Dendritic cell treated with granulocyte-macrophage colony-stimulating factor and Interleukin-4, amounts not matched to agents 40 ng/mL and 50 ng/mL, for 4 days (primary cell): ENCODE results near the gene KRTAP10-10.
"Not testable (repeated sequence)": the region's sequence is repeated elsewhere in the genome, so short reads cannot be mapped to it uniquely, and the experiment has no call there.

Experiments used
- H3K27ac Mint-ChIP-seq: one replicate; pipeline ENCODE4 v1.8.0; 2022; ENCODE audit warnings: mild to moderate bottlenecking, mixed read lengths
- H3K27me3 Mint-ChIP-seq: one replicate; pipeline ENCODE4 v1.8.0; 2022; ENCODE audit warnings: mild to moderate bottlenecking, mixed read lengths
- H3K36me3 Mint-ChIP-seq: one replicate; pipeline ENCODE4 v1.8.0; 2022; ENCODE audit warnings: low read depth, mixed read lengths
- H3K4me1 Mint-ChIP-seq: one replicate; pipeline ENCODE4 v1.8.0; 2022; ENCODE audit warnings: low read depth, mixed read lengths
- H3K4me3 Mint-ChIP-seq: one replicate; pipeline ENCODE4 v1.8.0; 2022; ENCODE audit warnings: mild to moderate bottlenecking, moderate library complexity, mixed read lengths
- H3K9me3 Mint-ChIP-seq: one replicate; pipeline ENCODE4 v1.8.0; 2022; ENCODE audit warnings: mixed read lengths
- intact Hi-C: fragments of 100-400 bp; cut with micrococcal nuclease; formaldehyde crosslinking; loops from one replicate; pipeline ENCODE4 v1.15.0; 2022

KRTAP10-10 gene

DNA sequence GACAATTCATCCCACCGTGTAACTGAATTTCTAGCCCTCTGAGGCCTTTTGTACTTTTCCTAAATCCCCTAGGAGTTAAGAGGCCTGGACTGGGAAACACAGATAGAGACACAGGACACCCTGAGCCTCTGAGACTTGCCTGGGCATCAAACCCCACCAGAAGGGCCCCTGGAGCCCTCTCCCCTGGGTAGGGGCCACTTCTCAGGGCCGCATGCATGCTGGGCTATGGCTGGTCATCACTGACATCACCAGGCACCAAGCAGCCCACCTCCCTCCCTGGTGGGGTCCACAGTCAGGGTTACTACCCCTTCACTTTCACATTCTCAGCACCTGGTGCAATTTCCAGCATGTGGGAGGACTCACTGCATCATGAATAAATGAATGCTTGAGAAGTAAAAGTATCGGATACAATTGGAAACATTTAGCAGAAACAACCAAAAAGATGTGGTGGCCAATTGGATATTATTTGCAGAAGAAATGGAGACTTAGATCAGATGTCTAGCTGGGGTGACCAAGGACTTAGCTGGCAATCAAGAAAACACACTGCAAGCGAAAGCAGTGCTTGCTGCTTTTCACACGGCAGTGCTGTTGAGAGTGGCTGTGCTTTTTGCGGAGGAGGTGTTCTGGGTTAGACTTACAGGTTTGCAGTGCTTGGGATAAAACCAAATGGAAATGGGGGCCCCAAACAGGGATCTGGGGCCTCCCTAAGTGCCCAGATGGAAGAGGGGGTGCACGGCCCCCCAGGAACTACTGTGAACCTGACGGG lies 37.7 kb upstream of the KRTAP10-10 start:
- Mint-ChIP-seq H3K4me1 (no peaks in the 10 kb centered on the region), H3K9me3 (peaks cover 8% of the 10 kb centered on the region), H3K27me3 (peaks cover 15% of the 10 kb centered on the region), H3K36me3 (no peaks in the 10 kb centered on the region), H3K4me3 (no peak overlapping the region), H3K27ac (no peak overlapping the region)
- intact Hi-C loops: no loop called here

DNA sequence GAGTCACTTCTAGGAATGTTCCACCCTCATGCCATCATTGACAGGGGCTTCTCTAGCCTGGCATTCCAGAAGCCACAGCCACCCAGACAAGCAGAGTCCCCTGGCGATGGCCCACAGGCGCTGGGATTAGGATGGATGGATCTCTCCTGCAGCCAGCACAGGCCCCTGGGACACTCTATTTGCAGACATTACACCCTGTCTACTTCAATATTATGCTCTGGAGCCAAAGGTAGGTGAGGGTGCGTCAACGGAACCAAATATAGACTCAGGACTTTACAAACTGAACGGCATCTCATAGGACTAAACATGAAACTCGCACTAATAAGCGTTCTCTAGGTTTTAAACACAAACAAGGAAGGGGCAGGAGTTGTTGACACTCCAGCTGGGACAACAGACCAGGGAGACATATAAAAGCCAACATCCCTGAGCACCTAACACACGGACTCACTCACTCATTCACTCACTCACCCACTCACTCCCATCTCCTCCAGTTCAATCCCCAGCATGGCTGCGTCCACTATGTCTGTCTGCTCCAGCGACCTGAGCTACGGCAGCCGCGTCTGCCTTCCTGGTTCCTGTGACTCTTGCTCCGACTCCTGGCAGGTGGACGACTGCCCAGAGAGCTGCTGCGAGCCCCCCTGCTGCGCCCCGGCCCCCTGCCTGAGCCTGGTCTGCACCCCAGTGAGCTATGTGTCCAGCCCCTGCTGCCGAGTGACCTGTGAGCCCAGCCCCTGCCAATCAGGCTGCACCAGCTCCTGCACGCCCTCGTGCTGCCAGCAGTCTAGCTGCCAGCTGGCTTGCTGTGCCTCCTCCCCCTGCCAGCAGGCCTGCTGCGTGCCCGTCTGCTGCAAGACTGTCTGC lies 36.8 kb upstream of the KRTAP10-10 start, which contains the start of gene KRTAP10-7:
Gene KRTAP10-7, plus strand, starts transcription at position 480 of the 861 bp plus-strand sequence. Its CDS starts 25 bp downstream, at position 505.
- H3K27me3 Mint-ChIP-seq: peaks cover 11% of the 10 kb centered on the region
- H3K27ac Mint-ChIP-seq, H3K4me1 Mint-ChIP-seq, H3K9me3 Mint-ChIP-seq, intact Hi-C loops, H3K4me3 Mint-ChIP-seq, H3K36me3 Mint-ChIP-seq: not testable (repeated sequence)

DNA sequence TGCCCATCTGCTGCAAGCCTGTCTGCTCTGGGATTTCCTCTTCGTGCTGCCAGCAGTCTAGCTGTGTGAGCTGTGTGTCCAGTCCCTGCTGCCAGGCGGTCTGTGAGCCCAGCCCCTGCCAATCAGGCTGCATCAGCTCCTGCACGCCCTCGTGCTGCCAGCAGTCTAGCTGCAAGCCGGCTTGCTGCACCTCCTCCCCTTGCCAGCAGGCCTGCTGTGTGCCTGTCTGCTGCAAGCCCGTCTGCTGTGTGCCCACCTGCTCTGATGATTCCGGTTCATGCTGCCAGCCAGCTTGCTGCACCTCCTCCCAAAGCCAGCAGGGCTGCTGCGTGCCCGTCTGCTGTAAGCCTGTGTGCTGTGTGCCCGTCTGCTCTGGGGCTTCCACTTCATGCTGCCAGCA lies 36.1 kb upstream of the KRTAP10-10 start:
- intact Hi-C loops: not testable (repeated sequence)

DNA sequence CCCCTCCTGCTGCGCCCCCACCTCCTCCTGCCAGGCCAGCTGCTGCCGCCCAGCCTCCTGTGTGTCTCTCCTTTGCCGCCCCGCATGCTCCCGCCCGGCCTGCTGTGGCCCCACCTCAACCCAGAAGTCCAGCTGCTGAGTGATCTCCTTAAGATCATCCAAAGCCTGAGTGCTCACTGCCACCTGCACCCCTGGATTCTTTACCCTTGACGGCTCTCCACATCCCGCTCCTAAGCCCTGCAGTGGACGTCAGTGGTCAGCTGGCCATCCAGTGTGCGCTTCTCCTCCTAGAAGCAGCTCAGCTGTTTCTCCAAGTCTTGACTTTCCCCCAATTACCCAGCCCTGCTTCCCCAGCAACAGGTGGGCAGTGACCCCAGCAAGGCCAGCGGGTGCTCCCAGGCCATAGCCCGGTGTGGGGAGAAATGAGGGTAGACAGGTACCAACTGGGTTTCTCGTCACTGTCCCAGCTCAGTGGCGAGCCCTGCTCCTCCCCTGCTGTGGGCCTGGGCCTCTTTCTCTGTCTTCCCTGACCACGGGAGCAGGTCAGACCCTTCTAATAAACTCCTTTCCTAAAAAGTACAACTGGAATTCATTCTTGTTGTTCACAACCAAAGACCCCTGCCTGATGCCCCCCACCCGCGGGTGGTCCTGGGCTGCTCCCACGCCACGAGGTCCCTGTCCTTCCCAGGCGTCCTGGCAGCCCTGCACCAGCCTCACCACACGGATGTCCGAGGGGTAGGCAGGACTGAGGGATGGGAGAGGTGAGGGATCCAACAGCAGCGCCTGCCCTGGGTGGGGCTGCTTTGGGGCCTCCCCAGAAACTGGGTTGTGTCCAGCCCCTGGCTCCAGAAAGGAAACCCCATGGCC lies 35.3 kb upstream of the KRTAP10-10 start:
- Mint-ChIP-seq H3K36me3 (no peaks in the 10 kb centered on the region), H3K27ac (no peak overlapping the region), H3K9me3 (peaks cover 16% of the 10 kb centered on the region), H3K4me1 (no peaks in the 10 kb centered on the region), H3K4me3 (no peak overlapping the region), H3K27me3 (peaks cover 13% of the 10 kb centered on the region)
- intact Hi-C loops: no loop called here

More for the DNA sequence above, 36.1 kb upstream of the KRTAP10-10 start:
- H3K4me1 Mint-ChIP-seq, H3K4me3 Mint-ChIP-seq, H3K36me3 Mint-ChIP-seq, H3K27ac Mint-ChIP-seq: not testable (repeated sequence)
- Mint-ChIP-seq H3K9me3 (peaks cover 10% of the 10 kb centered on the region), H3K27me3 (peaks cover 13% of the 10 kb centered on the region)

DNA sequence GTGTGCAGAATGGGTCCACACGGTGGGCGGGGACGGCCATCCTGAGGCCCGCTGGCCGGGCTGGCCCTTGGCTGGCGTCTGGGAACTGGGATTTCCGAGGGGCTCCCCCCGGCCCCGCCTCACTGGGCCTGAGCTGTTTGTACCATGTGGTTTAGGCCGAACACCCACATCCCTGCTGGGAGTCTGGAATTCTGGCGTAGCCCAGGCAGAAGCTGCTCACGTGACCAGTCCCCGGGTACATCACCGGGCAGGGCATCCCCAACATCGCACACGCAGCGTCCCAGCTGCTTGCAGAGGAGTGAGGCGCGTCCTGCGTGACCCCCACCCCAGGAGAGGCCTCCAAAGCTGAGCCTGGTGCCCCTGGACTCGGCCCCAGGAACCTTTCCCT lies 34.7 kb upstream of the KRTAP10-10 start:
- Mint-ChIP-seq H3K4me3 (no peak overlapping the region), H3K36me3 (no peaks in the 10 kb centered on the region), H3K27me3 (peaks cover 13% of the 10 kb centered on the region), H3K9me3 (peaks cover 16% of the 10 kb centered on the region), H3K27ac (no peak overlapping the region), H3K4me1 (no peaks in the 10 kb centered on the region)
- intact Hi-C loops: no loop called here

DNA sequence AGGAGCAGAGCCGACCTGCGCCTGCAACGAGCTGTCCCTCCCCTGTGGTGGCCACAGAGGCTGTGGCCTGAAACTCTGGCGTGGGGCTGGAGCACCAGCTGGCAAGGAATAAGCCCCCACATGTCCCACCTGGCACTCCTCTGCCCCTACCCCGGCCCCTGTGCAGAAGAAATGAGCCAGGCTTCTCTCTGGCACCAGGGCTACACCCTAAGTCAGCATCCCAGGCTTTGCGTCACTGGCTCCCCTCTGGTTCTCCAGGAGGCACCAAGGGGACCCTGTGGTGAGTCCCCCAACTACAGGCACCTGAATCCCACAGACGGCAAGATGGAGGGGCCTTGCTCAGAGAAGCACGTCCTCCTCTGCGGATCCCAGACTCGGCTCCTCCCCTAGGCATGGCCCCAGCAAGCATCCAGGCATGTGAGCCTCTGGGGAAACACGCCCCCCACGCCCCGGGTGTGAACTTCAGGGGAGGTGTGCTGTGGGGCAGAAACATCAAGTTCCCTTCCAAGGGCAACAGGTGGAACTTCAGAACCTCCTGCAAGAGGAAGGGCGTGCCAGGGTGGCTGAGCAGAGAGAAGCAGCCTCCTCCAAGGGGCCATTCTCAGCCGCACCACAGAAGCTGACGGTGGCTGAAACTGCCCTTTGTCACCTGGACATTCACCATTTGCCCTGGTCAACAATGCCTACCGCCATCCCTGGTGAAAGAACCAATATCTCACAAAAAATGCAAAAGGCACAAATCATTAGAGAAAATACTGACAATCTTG lies 33.9 kb upstream of the KRTAP10-10 start:
- H3K36me3 Mint-ChIP-seq: no peaks in the 10 kb centered on the region
- peaks cover 9% of the 10 kb centered on the region for H3K27me3 Mint-ChIP-seq
- peaks cover 16% of the 10 kb centered on the region for H3K9me3 Mint-ChIP-seq
- intact Hi-C loops: no loop called here
- H3K27ac Mint-ChIP-seq: no peak overlapping the region
- H3K4me3 Mint-ChIP-seq: no peak overlapping the region
- no peaks in the 10 kb centered on the region for H3K4me1 Mint-ChIP-seq

DNA sequence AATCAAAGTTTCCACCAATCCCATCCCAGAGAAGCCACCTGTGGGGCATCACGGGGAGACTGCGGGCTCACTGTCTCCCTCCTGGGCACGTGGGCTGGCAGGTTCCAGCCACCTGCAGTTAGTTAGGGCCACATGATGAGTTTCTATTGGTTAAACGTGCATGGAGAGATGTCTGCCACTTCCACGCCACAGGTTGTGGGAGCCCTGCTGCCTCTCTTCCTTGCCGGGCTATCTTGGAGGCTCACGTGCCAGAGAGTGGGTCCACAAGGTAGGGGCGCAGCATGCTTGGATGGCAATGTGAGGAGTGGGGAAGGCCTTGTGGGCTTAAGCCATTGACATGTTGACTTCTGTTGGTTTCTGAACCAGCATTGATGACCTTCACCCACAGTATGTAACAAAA lies 33.2 kb upstream of the KRTAP10-10 start:
- intact Hi-C loops: no loop called here
- Mint-ChIP-seq H3K36me3 (no peaks in the 10 kb centered on the region), H3K9me3 (peaks cover 20% of the 10 kb centered on the region), H3K4me3 (no peak overlapping the region), H3K4me1 (no peaks in the 10 kb centered on the region), H3K27me3 (peaks cover 9% of the 10 kb centered on the region), H3K27ac (no peak overlapping the region)

DNA sequence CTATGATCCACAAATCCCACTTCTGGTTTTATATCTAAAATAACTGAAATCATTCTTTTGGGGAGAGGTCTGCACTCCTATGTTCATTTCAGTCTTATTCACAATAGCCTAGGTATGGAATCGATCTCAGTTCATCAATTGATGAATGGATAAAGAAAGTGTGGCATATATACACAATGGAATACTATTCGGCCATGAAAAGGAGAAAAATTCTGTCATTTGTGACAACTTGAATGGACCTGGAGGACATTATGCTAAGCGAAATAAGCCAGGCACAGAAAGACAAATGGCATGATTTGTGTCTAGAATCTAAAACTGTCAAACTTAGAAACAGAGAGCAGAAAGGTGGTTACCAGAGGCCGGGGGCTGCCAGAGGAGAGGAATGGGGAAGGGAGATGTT lies 30.7 kb upstream of the KRTAP10-10 start:
- H3K4me1 Mint-ChIP-seq: no peaks in the 10 kb centered on the region
- intact Hi-C loops: no loop called here
- H3K9me3 Mint-ChIP-seq: peaks cover 46% of the 10 kb centered on the region
- no peaks in the 10 kb centered on the region for H3K36me3 Mint-ChIP-seq
- peaks cover 4% of the 10 kb centered on the region for H3K27me3 Mint-ChIP-seq
- no peak overlapping the region for H3K4me3 Mint-ChIP-seq
- no peak overlapping the region for H3K27ac Mint-ChIP-seq

DNA sequence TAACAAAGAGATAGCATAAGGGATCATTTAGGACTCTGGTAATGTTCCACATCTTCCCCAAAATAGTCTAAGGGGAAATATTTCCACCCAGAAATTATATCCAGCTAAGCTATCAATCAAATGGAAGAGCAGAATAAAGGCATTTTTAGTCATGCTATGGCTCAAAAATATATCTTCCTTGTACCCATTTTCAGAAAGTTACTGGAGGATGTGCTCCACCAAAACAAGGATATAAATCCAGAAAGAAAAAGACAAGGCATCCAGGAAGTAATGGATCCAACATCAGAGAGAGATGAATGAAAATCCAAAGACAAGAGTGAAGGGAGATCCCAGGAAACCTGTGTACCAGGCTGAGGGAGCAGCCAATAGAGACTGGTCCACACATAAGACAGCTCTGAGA lies 28.0 kb upstream of the KRTAP10-10 start:
- H3K9me3 Mint-ChIP-seq: peaks cover 48% of the 10 kb centered on the region
- no peak overlapping the region for H3K4me3 Mint-ChIP-seq
- intact Hi-C loops: no loop called here
- peaks cover 4% of the 10 kb centered on the region for H3K27me3 Mint-ChIP-seq
- H3K27ac Mint-ChIP-seq: no peak overlapping the region
- no peaks in the 10 kb centered on the region for H3K4me1 Mint-ChIP-seq
- no peaks in the 10 kb centered on the region for H3K36me3 Mint-ChIP-seq

DNA sequence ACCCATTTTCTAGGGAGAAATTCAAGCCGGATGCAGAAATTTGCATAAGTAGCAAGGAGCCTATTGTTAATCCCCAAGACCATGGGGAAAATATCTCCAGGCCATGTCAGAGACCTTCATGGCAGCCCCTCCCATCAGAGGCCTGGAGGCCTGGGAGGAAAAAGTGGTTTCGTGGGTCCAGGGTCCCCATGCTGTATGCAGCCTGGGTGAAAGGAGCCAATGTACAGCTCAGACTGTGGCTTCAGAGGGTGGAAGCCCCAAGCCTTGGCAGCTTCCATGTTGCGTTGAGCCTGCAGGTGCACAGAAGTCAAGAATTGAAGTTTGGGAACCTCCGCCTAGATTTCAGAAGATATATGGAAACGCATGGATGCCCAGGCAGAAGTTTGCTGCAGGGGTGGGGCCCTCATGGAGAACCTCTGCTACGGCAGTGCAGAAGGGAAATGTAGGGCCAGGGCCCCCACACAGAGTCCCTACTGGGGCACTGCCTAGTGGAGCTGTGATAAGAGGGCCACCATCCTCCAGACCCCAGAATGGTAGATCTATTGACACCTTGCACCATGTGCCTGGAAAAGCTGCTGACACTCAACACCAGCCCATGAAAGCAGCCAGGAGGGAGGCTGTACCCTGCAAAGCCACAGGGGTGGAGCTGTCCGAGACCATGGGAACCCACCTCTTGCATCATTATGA lies 26.9 kb upstream of the KRTAP10-10 start:
- intact Hi-C loops, H3K27me3 Mint-ChIP-seq, H3K27ac Mint-ChIP-seq, H3K4me1 Mint-ChIP-seq, H3K36me3 Mint-ChIP-seq, H3K4me3 Mint-ChIP-seq: not testable (repeated sequence)
- H3K9me3 Mint-ChIP-seq: peaks cover 43% of the 10 kb centered on the region

DNA sequence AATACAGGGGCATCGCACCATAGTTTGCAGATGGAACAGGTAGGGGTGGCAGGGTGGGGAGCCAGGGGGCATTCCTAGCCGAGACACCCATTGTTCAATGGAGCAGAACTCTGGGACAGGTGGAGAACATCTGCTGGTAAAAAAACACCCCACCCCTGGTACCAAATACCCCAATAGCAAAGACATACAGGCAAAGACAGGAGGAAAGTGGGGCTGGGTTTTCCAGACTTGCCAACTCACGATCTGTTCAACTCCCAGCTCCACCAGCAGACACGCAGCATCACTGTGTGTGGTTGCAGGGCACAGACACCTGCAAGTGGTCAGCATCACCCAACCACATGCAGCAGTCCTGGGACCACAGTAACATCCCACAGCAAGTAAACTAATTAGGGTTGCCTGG lies 25.6 kb upstream of the KRTAP10-10 start:
- intact Hi-C loops: no loop called here
- H3K9me3 Mint-ChIP-seq: peaks cover 38% of the 10 kb centered on the region
- H3K4me1 Mint-ChIP-seq: no peaks in the 10 kb centered on the region
- H3K27ac Mint-ChIP-seq: no peak overlapping the region
- H3K36me3 Mint-ChIP-seq: no peaks in the 10 kb centered on the region
- H3K27me3 Mint-ChIP-seq: peaks cover 1% of the 10 kb centered on the region
- no peak overlapping the region for H3K4me3 Mint-ChIP-seq

DNA sequence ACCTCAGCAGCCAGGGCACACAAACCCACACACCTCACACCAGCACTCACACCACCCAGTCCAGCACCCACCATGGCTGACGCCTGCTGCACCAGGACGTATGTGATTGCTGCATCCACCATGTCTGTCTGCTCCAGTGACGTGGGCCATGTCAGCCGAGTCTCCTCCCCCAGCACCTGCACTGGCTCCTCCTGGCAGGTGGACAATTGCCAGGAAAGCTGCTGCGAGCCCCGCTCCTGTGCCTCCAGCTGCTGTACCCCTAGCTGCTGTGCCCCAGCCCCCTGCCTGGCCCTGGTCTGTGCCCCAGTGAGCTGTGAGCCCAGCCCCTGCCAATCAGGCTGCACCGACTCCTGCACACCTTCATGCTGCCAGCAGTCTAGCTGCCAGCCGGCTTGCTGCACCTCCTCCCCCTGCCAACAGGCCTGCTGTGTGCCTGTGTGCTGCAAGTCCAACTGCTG lies 25.1 kb upstream of the KRTAP10-10 start, which contains the start of gene KRTAP10-8:
Gene KRTAP10-8, plus strand, starts transcription at position 51 of the 458 bp plus-strand sequence. Its CDS starts 22 bp downstream, at position 73.
- peaks cover 1% of the 10 kb centered on the region for H3K27me3 Mint-ChIP-seq
- H3K27ac Mint-ChIP-seq: no peak within 1 kb of the TSS
- no peak within 1 kb of the TSS for H3K4me3 Mint-ChIP-seq
- no peaks in the 10 kb centered on the region for H3K36me3 Mint-ChIP-seq
- intact Hi-C loops: no loop called here
- H3K4me1 Mint-ChIP-seq: no peaks in the 10 kb centered on the region
- H3K9me3 Mint-ChIP-seq: peaks cover 37% of the 10 kb centered on the region
